A549 treated with AZD9567 at 1 μM for 4 hours (cell line): Measurements from ENCODE around the gene FBXO10. TPM values are rescaled to one million over a fixed set of nuclear protein-coding genes. Genes with fewer than 3 reads are reported as not detected.

Experiments used
- total RNA-seq: library from RNA; stranded (reverse); fragments of 200-300 nt; extraction: Qiagen RNA extraction; gene quantifications from 5 replicates; pipeline ENCODE4 v1.2.3, GENCODE V29; 2022; ENCODE audit not compliant: insufficient read depth

Gene FBXO10, protein sequence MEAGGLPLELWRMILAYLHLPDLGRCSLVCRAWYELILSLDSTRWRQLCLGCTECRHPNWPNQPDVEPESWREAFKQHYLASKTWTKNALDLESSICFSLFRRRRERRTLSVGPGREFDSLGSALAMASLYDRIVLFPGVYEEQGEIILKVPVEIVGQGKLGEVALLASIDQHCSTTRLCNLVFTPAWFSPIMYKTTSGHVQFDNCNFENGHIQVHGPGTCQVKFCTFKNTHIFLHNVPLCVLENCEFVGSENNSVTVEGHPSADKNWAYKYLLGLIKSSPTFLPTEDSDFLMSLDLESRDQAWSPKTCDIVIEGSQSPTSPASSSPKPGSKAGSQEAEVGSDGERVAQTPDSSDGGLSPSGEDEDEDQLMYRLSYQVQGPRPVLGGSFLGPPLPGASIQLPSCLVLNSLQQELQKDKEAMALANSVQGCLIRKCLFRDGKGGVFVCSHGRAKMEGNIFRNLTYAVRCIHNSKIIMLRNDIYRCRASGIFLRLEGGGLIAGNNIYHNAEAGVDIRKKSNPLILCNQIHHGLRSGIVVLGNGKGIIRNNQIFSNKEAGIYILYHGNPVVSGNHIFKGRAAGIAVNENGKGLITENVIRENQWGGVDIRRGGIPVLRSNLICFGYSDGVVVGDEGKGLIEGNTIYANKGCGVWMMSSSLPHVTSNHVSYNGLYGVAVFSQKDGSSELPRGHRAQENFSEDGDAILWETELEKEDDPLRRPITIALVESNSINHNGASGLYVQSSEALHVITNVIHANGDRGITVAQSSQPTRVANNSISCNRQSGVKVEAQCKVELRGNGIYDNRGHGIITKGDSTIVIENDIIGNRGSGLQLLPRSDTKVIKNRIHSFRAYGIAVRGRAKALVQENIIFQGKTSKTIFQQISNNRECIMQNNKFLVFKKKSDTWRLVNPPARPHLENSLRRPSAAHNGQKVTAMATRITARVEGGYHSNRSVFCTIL
- 6.2 to 8.0 TPM (median 7.5 TPM) in 5 replicates for total RNA-seq

DNA sequence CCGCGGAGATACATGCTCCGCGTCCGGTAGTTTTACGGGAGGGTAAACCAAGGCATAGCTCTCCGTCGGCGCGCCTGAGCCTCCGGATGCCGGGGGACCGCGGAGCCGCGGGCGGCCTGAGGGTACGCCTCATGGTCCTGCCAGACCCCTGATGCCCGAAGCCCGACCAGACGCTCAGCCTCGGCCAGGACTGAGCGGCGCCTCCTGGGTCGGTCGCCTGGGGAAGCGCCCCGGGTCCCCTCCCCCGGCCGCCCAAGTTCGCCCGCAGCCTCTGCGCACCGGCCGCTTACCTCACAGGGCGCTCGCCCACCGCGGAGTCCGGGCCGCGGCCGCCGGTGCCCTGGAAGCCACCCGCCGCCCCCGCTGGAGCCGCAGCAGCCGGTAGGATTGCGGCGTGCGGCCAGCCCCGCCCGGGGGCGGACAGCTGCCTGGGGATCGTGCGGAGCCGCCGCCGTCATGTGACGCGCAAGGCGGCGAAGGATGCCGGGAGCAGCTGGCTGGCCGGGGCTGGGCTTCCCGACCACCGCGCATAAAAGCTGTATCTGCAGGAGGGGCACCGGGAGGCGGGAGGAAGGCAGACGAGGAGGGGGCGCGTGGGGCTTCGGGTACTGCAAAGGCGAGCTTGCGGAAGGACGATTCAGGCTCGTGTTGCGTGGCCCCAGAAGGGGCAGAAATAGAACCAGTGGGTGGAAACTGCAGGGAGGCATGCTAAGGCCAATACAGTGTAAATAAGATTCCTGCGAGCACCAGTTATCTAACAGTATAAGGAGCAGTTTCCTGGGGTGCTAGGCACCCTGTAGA, at the start of gene FBXO10:
Gene FBXO10, minus strand, starts transcription at position 460 of the 801 bp plus-strand sequence. CDS start 34,612 bp downstream, outside the sequence.

DNA sequence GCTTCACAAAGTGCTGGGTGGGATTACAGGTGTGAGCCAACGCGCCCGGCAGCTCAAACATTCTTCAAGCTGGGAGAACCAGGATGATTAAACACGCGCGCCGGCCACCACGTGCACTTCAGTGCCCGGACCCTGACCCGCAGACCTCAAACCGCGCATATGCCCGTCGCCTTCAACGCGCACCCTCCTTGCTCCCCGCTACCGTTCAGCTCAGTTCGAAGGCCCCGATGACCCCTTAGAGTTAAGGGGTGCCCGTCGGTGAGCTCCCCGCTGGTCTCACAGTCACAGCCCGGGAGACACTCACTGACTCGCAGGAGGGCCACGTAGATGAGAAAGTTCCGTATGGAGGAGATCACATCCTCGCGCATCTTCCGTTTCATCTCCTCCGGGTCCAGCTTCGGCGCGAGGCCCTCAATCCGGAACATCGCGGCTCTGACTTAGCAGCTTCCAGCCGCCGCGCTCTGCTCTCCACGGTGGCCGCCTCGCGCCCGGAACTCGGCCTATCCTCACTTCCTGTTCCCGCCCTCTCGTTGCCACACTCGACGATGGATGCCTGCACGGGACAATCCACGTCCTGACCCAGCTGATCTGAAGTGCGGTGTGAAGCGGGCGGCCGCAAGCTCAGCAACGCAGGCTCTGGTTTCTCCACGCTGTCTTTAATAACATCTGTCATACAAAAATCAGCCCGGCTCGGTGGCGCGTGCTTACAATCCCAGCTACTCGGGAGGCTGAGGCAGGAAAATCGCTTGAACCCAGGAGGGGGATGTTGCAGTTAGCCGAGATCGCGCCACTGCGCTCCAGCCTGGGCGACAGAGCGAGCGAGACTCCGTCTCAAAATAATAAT, 16.1 kb upstream of the FBXO10 start, which contains the start of gene TOMM5:
Gene TOMM5, minus strand, starts transcription at position 490 of the 844 bp plus-strand sequence. Its CDS starts 65 bp downstream, at position 425.

DNA sequence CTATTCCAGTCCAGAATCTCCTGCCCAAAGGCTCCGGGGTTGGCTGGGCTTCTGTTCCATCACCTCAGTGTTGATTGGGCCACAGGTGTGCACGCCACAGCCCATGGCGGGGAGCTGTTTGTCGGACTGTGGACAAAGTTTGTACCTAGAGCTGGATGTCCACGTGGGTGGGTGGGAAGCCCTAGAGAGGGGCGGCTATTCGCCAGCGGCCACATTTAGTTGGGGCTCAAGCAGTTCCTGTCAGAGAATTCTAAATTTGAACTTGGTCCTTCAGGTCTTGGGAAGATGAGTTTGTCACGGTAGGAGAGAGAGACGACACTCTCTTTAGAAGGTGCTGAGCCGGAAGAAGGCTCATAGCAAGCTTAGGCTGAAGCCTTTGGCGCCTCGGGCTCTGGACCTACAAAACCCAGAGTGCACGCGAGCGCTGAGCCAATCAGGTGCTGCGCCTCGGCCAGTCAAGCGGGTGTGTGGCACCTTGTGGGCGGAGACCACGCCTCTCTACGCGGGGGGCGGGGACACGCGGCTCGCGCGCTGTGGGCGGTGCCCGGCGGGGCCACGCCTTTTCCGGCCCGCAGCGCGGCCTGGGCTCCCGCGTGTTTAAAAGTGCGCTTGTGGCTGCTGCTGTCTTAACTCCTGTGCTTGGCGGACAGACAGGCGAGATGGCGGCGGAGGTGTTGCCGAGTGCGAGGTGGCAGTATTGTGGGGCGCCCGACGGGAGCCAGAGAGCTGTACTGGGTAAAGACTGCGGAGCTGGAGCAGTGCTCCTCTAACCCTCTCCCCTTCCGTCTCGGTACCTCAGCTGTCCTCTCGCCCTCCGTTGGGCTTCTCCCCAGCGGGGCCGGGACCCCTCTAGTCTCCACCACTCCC, 90.6 kb downstream of the FBXO10 start, which contains the start of gene POLR1E:
Gene POLR1E, plus strand, starts transcription at position 560 of the 867 bp plus-strand sequence. Its CDS starts 100 bp downstream, at position 660.

DNA sequence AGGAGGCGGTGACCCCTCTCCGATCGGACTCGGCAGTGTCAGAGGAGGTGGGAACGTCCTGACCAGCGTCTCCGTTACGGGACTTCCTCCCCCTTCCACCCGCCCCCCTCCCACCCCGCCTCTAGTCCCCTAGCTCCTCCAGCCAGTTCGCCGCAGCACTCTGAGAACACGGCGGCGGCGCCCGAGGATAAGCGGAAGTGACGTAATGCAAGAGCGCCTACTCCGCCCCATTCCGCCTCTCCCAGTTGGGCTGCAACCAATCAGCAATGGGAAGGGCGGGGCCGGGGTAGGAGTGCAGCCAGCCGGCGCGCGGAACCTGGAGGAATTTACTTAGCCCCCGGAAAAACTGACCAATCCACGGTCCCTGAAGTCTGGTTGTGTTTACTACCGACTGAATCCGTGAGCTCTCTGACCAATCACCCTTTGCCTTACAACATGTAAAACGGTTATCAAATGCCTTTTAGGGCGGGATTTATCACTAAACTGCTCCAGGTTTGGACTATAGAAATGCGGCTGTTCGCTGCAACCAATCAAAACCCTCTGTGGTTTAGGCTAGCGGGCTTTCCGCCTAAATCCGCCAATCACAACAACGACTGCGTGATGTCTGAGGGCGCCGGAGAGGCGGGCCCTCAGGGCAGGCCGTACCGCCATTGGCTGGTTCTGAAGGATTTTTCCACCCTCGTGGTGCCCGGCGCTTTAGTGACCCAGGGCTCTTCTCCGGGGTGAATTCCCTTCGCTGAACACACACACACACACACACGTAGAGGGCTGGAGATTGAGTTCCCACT, 110.7 kb downstream of the FBXO10 start, which contains the start of gene ZBTB5:
Gene ZBTB5, minus strand, starts transcription at position 202 of the 788 bp plus-strand sequence. CDS start 22,899 bp downstream, outside the sequence.

Other genes with a start within 250 kb of the FBXO10 start
- 142 to 179 TPM (median 174 TPM) in 5 replicates for gene GRHPR, start 153.7 kb downstream of the FBXO10 start, total RNA-seq
- 6.9 to 9.4 TPM (median 8.0 TPM) in 5 replicates for gene ZBTB5, start 110.9 kb downstream of the FBXO10 start, total RNA-seq
- gene POLR1E, start 90.4 kb downstream of the FBXO10 start, total RNA-seq: 35.3 to 47.8 TPM (median 38.4 TPM) in 5 replicates
- 266 to 337 TPM (median 331 TPM) in 5 replicates for gene TOMM5, start 16.2 kb upstream of the FBXO10 start, total RNA-seq
- gene FRMPD1, start 74.6 kb upstream of the FBXO10 start, total RNA-seq: 0.02 to 0.06 TPM (median 0.05 TPM) in 4 of 5 replicates, not detected in the other
- gene TRMT10B, start 177.4 kb upstream of the FBXO10 start, total RNA-seq: 4.9 to 6.1 TPM (median 4.9 TPM) in 5 replicates
- 74.9 to 82.8 TPM (median 80.3 TPM) in 5 replicates for gene EXOSC3, start 208.7 kb upstream of the FBXO10 start, total RNA-seq
- 12.7 to 15.3 TPM (median 13.6 TPM) in 5 replicates for gene DCAF10, start 224.4 kb upstream of the FBXO10 start, total RNA-seq